ENCODE data around the gene ADAM10. TPM values are rescaled to one million over a fixed set of nuclear protein-coding genes. Genes with fewer than 3 reads are reported as not detected.
A peak's percentile ranks its signal among the peaks of the same experiment; 100 is the strongest.

ADAM10 gene
- total RNA-seq, 4 donors from 2014 or later: 112 to 157 (median 116) TPM

DNA sequence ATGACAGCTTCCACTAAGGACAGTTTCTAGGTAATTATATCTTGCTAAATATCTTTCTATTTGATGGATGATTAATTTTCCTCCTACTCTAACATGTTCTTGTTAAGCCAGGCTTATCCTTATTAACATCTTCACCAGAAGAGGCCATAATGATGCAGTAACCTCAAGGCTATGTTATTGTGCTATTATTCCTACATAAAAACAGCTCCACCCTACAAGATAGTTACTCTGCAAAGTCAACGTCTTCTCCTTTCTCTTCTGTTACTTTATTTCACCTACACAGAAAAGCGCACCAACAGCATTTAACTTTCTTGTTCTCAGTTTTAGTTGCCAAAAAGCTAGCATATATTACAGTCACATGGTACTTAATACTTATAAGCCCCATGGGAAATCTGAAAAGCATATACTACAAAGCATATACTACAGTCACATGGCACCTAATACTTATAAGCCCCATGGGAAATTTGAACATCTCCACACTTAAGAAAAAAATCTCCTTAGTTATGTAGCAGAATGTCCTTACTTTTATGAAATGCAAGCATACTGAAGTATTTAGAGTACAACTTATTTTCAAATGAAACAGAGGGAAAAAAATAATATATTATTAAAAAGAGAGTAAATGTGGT is 13.4 kb downstream of the ADAM10 start:
- 79 to 83% methylated on average over 2 of the region's 2 CpGs for WGBS, 2 donors
- H3K9me3 ChIP-seq: no peaks in the 10 kb centered on the region
- H3K36me3 ChIP-seq: no peaks in the 10 kb centered on the region
- H3K27me3 ChIP-seq: no peaks in the 10 kb centered on the region
- H3K4me3 ChIP-seq (replicated peaks in 1 of 3): no peak overlapping the region
- intact Hi-C loops (cut with DNase I): no loop called here
- DNase-seq: no peak
- TF ChIP-seq POLR2A (IDR thresholded peaks at IDR 0.05): no peak
- TF ChIP-seq, protein P1, sequence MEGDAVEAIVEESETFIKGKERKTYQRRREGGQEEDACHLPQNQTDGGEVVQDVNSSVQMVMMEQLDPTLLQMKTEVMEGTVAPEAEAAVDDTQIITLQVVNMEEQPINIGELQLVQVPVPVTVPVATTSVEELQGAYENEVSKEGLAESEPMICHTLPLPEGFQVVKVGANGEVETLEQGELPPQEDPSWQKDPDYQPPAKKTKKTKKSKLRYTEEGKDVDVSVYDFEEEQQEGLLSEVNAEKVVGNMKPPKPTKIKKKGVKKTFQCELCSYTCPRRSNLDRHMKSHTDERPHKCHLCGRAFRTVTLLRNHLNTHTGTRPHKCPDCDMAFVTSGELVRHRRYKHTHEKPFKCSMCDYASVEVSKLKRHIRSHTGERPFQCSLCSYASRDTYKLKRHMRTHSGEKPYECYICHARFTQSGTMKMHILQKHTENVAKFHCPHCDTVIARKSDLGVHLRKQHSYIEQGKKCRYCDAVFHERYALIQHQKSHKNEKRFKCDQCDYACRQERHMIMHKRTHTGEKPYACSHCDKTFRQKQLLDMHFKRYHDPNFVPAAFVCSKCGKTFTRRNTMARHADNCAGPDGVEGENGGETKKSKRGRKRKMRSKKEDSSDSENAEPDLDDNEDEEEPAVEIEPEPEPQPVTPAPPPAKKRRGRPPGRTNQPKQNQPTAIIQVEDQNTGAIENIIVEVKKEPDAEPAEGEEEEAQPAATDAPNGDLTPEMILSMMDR (IDR thresholded peaks at IDR 0.05): no peak
- no peak overlapping the region for H3K27ac ChIP-seq
- H3K4me1 ChIP-seq: peaks cover 12 to 21% of the 10 kb centered on the region in 2 donors

DNA sequence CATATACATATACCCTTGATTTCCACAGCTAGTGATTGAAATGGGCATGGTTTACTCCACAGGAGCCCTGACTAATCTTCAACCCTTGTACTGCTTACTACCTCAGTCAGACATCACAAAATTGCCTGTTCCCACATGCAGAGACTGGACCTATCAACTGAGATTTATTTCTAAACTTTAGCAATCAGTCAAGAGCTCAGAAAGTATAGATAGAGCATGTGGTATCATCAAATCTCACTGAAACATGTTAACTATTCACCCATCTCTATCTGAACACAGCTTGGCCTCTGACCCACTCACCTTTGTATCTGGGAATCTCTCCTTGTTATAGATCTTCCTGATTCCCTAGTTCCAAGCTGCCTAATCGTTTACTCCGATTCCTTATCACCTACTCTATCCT is 14.6 kb downstream of the ADAM10 start:
- H3K9me3 ChIP-seq: no peaks in the 10 kb centered on the region
- peaks cover 24 to 29% of the 10 kb centered on the region in 2 donors for H3K4me1 ChIP-seq
- TF ChIP-seq POLR2A (IDR thresholded peaks at IDR 0.05): no peak
- TF ChIP-seq, protein P1 (IDR thresholded peaks at IDR 0.05): no peak
- no peak for DNase-seq
- intact Hi-C loops (cut with DNase I): no loop called here
- no peaks in the 10 kb centered on the region for H3K36me3 ChIP-seq
- H3K27ac ChIP-seq: no peak overlapping the region
- H3K4me3 ChIP-seq (replicated peaks in 1 of 3): no peak overlapping the region
- H3K27me3 ChIP-seq: no peaks in the 10 kb centered on the region
- 69 to 75% methylated on average over 2 of the region's 2 CpGs for WGBS, 2 donors

DNA sequence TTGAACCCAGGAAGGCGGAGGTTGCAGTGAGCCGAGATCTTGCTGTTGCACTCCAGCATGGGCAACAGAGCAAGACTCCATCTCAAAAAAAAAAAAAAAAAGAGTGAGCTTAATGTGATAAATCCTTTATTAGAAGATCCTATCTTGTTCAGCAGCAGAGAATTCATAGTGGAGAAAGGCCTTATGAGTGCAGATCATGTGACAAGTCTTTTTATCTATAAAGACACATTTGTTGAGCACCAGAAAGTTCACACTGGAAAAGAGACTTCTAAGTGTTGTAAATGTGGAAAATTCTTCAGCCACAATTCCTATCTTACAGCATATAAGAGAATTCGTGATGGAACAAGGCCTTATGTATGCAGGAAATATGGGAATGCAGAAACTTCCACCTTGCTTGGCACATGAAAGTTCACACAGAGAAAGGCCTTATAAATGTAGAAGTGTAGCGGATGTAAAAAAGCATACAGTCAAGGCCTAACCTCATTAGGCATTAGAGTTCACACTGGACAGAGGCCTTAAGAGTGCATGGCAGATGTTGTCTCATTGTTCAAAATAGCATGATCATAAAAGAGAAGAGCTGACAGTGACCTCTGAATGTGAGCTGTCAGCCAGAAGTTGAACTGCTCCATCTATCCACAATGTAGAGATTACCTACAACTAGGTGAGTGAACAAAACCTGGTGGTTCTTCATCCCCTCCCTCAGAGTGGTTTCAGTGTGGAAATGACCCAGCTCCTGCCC is 16.7 kb downstream of the ADAM10 start:
- no peak overlapping the region for H3K27ac ChIP-seq
- WGBS, 2 donors: 95 to 96% methylated on average over 4 of the region's 4 CpGs
- TF ChIP-seq POLR2A (IDR thresholded peaks at IDR 0.05): no peak
- intact Hi-C loops (cut with DNase I): no loop called here
- no peak for DNase-seq
- H3K4me1 ChIP-seq: peaks cover 22% of the 10 kb centered on the region in 2 donors
- no peak overlapping the region for H3K4me3 ChIP-seq (replicated peaks in 1 of 3)
- H3K9me3 ChIP-seq: no peaks in the 10 kb centered on the region
- no peaks in the 10 kb centered on the region for H3K27me3 ChIP-seq
- H3K36me3 ChIP-seq: no peaks in the 10 kb centered on the region

DNA sequence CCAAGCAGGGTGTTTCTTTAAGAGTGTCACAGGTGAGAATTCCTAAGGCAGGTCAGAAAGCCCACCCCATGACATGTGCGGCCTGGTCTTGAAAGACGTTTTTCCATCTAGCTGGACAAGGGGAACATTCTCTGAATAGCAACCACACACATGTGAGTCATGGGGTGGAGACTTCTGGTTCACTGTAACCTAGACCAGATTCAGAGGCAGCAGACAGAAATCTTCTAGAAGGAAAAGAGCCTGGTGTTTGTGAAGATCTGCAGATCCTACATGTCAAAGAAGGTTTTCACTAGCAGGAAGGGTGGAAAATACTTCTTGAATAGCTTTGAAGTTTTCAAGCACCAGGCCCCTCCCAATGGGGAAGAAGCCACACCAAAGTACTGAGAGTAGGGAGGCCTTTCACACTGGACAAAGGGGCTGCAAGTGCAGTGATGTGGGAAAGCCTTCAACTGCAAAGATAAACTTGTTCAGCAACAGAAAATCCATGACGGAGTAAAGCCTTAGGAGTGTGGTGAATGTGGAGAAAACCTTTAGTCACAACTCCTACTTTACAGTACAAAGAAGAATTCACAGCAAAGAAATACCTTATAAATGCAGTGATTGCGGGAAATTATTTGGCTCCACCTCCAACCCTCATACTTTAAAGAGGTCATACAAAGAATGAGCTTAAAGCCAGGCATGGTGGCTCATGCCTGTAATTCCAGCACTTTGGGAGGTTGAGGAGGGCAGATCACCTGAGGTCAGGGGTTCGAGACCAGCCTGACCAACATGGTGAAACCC is 17.6 kb downstream of the ADAM10 start:
- Histone ChIP-seq H3K36me3 (no peaks in the 10 kb centered on the region), H3K27ac (peak overlapping the region in 1 of 3 donors; percentile 11), H3K4me3 (replicated peaks in 1 of 3) (no peak overlapping the region), H3K27me3 (no peaks in the 10 kb centered on the region), H3K9me3 (no peaks in the 10 kb centered on the region), H3K4me1 (peaks cover 22% of the 10 kb centered on the region in 2 donors)
- no peak for DNase-seq
- WGBS, 2 donors: 86 to 88% methylated on average over 5 of the region's 5 CpGs
- TF ChIP-seq, protein P1 (IDR thresholded peaks at IDR 0.05): no peak
- TF ChIP-seq POLR2A (IDR thresholded peaks at IDR 0.05): no peak
- intact Hi-C loops (cut with DNase I): no loop called here

DNA sequence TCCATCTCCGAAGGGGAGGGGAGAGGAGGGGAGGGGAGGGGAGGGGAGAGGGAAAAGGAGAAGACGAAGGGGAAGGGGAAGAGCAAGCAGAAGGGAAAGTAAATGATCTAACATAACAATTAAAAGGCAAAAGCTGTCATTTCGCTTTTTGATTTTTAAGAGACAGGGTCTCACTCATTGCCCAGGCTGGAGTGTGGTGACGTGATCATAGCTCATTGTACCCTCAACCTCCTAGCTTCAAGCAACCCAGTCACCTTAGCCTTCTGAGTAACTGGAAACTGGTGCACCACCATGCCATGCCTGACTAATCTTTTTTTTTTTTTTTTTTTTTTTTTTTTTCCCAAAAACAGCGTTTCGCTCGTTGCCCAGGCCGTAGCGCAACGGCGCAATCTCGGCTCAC is 22.6 kb downstream of the ADAM10 start:
- no peak for TF ChIP-seq POLR2A (IDR thresholded peaks at IDR 0.05)
- TF ChIP-seq, protein P1 (IDR thresholded peaks at IDR 0.05): no peak
- Histone ChIP-seq H3K27ac (no peak overlapping the region), H3K36me3 (no peaks in the 10 kb centered on the region), H3K9me3 (no peaks in the 10 kb centered on the region), H3K27me3 (no peaks in the 10 kb centered on the region), H3K4me1 (peaks cover 27 to 33% of the 10 kb centered on the region in 2 donors), H3K4me3 (replicated peaks in 1 of 3) (no peak overlapping the region)
- intact Hi-C loops (cut with DNase I): no loop called here
- no peak for DNase-seq
- WGBS, 2 donors: 86 to 94% methylated on average over 12 of the region's 12 CpGs
